ENCODE data around the gene FAM53B. TPM values are rescaled to one million over a fixed set of nuclear protein-coding genes. Genes with fewer than 3 reads are reported as not detected.

The FAM53B gene
- total and polyA plus RNA-seq, 7 donors: 9.6 to 36.6 (median 34.2) TPM

- no peaks in the 10 kb centered on the region for H3K36me3 ChIP-seq
- no peak overlapping the region for H3K27ac ChIP-seq
- TF ChIP-seq CTCF (IDR thresholded peaks at IDR 0.05): no peak
- TF ChIP-seq POLR2A (IDR thresholded peaks at IDR 0.05): no peak
- no peak for TF ChIP-seq POLR2AphosphoS5 (IDR thresholded peaks at IDR 0.05)
- TF ChIP-seq EP300 (IDR thresholded peaks at IDR 0.05): no peak
- no peaks in the 10 kb centered on the region for H3K9me3 ChIP-seq
- DNase-seq: peak; percentile 29
- WGBS, 2 donors: 79 to 84% methylated on average over 11 of the region's 11 CpGs
- no peaks in the 10 kb centered on the region for H3K27me3 ChIP-seq
- intact Hi-C loops (cut with DNase I): no loop called here
- no peaks in the 10 kb centered on the region for H3K4me1 ChIP-seq
- no peak overlapping the region for H3K4me3 ChIP-seq
These were observed 174.3 kb downstream of the FAM53B start for GRCh38 chr10:124569623-124570470.

Small RNA genes within 50 kb of the gene (small RNA-seq; reads per million reads assigned to genes)
- gene RF00019: 0 reads per million in 3 donors

Other genes starting within 250 kb of the FAM53B start
- gene EEF1AKMT2, start 47.5 kb upstream of the FAM53B start, total RNA-seq: 10 to 100 TPM in 3 of 4 donors, 1 to 10 TPM in 1; 10.0 to 19.7 (median 15.5) TPM
- gene EEF1AKMT2, start 47.5 kb upstream of the FAM53B start, polyA plus RNA-seq: 10 to 100 TPM; 11.0 to 15.7 (median 15.6) TPM
- gene ABRAXAS2, start 57.4 kb upstream of the FAM53B start, total RNA-seq: 10 to 100 TPM in 3 of 4 donors, 1 to 10 TPM in 1; 9.5 to 16.9 (median 12.9) TPM
- gene ABRAXAS2, start 57.4 kb upstream of the FAM53B start, polyA plus RNA-seq: 1 to 10 TPM; 6.0 to 9.7 (median 9.3) TPM
- 10 to 100 TPM; 38.0 to 49.0 (median 41.0) TPM for gene ZRANB1, start 197.7 kb upstream of the FAM53B start, total RNA-seq
- gene ZRANB1, start 197.7 kb upstream of the FAM53B start, polyA plus RNA-seq: 1 to 10 TPM; 6.7 to 9.6 (median 7.6) TPM